HEK293T (cell line): ENCODE data around the gene KIF7.

Source experiments
- ARNT ChIP-seq: fragments of 450-650 bp; IDR thresholded peaks from 2 replicates; pipeline ENCODE4 v1.6.1; 2017; ENCODE audit warnings: mild to moderate bottlenecking
- BHLHE40 ChIP-seq: fragments of 450-650 bp; IDR thresholded peaks from 2 replicates; pipeline ENCODE4 v1.6.1; 2016; ENCODE audit warnings: mild to moderate bottlenecking, moderate library complexity, borderline replicate concordance
- CTBP1 ChIP-seq: fragments of 450-650 bp; IDR thresholded peaks from 2 replicates; pipeline ENCODE4 v1.6.1; 2016; ENCODE audit warnings: borderline replicate concordance
- FOXM1 ChIP-seq: fragments of 450-650 bp; IDR thresholded peaks from 2 replicates; pipeline ENCODE4 v1.6.1; 2017; ENCODE audit warnings: mild to moderate bottlenecking, borderline replicate concordance
- HDGF ChIP-seq: fragments of 450-650 bp; IDR thresholded peaks from 2 replicates; pipeline ENCODE4 v1.6.1; 2017; ENCODE audit warnings: antibody characterized with exemption, borderline replicate concordance
- L3MBTL2 ChIP-seq: fragments of 450-650 bp; conservative IDR thresholded peaks from 2 replicates; pipeline ENCODE4 v1.6.1; 2016; ENCODE audit warnings: mild to moderate bottlenecking
- SUZ12 ChIP-seq: fragments of 450-650 bp; IDR thresholded peaks from 2 replicates; pipeline ENCODE4 v1.6.1; 2016; ENCODE audit warnings: mild to moderate bottlenecking
- TARDBP ChIP-seq: fragments of 450-650 bp; IDR thresholded peaks from 2 replicates; pipeline ENCODE4 v1.6.1; 2016

DNA sequence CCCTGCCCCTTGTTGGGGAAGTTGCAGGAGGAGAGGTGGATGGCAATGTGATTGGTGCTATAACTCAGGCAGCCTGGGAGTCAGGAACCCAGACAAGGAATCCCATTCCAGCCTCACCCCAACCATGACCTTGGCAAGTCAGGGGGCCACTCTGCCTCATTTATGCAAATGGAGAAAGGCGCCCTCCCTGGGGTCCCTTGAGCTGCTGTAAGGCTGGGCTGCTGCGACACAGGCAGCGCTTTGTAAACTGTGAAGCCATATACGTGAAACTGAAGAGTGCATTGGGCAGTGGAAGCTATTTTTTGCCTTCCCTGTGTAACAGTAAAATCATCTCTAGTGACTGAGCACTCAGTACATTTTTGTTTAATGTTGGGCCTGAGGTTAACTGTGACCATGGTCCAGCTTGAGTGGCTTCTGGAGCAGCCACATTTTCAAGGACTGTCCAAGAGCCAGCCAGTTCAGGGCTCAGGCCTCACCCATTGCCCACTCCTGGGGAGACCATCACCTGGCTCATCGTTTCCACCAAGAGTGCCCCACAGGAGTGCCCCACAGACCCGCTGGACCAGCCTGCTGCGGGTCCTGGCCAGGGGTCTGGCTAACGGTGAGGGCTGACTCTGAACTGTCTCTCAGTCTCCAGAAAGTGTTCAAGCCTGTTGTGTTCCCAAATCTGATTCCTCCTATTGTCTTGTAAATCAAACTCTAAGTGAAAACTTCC lies 27.9 kb downstream of the KIF7 start:
- TF ChIP-seq HDGF (no peak), BHLHE40 (no peak), SUZ12 (no peak), CTBP1 (no peak), ARNT (no peak), TARDBP (no peak), FOXM1 (no peak), L3MBTL2 (no peak)
